ENCODE measurements around the gene DPY30. TPM values are rescaled to one million over a fixed set of nuclear protein-coding genes. Genes with fewer than 3 reads are reported as not detected.

The DPY30 gene
- total RNA-seq, 3 donors from 2014 or later (not counting 1 experiment from before 2014, with no cell fraction given), result 24.3 to 36.6 (median 25.7) TPM

GRCh38 chr2:32064713-32065112 is 25.1 kb upstream of the DPY30 start:
- H3K4me1 Mint-ChIP-seq, result peaks cover 33 to 36% of the 10 kb centered on the region in 2 donors
- peak overlapping the region; percentile 81 to 97 for H3K27ac Mint-ChIP-seq
- H3K36me3 ChIP-seq (ENCODE audit: control insufficient read depth, insufficient read depth, low read length), result no peaks in the 10 kb centered on the region
- no peaks in the 10 kb centered on the region for H3K27me3 Mint-ChIP-seq (ENCODE audit: low read depth in 2 of 2)
- H3K27me3 ChIP-seq (ENCODE audit: control insufficient read depth, insufficient read depth, low read length), result no peaks in the 10 kb centered on the region
- ATAC-seq (no peak), DNase-seq (no peak)
- peak overlapping the region; percentile 99 for H3K4me3 Mint-ChIP-seq
- no peak for TF ChIP-seq CTCF (IDR thresholded peaks at IDR 0.05)
- WGBS (ENCODE audit: insufficient coverage), result 93% methylated on average over 6 of the region's 8 CpGs
- H3K4me3 ChIP-seq (ENCODE audit: low read length), result peak overlapping the region; percentile 86
- intact Hi-C loops (cut with micrococcal nuclease), result loop anchor here (5.0 kb wide), 1 partner anchor 103 kb away; the partner anchor contains the start of gene SLC30A6
- peaks cover 12% of the 10 kb centered on the region for H3K4me1 ChIP-seq (ENCODE audit: control insufficient read depth, insufficient read depth, low read length)
- H3K9me3 ChIP-seq (ENCODE audit: control insufficient read depth, insufficient read depth, low read length), result no peaks in the 10 kb centered on the region
- no peak overlapping the region for H3K27ac ChIP-seq (ENCODE audit: low read length)
- no peaks in the 10 kb centered on the region for H3K9me3 Mint-ChIP-seq
- no peaks in the 10 kb centered on the region for H3K36me3 Mint-ChIP-seq

DNA sequence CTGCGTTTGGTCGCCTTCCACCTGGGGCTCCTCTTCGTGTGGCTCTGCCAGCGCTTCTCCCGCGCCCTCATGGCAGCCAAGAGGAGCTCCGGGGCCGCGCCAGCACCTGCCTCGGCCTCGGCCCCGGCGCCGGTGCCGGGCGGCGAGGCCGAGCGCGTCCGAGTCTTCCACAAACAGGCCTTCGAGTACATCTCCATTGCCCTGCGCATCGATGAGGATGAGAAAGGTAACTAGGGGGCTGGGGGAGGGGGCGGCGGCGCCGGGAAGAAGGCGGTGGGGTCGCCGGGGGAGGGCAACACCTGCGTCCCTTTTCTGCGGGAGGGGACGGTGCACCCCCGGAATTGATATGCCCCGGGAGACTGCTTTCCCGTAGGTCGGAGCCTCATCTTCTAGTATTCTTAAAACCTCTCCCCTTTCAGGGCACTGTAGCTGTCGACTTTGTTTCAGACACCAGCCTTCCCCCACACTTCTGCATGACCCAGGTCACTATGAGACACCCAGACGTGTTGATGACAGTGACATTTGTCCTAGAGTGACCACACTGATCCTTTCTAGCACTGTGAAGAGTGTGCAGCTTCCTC is 24.5 kb upstream of the DPY30 start:
- Histone ChIP-seq H3K9me3 (ENCODE audit: control insufficient read depth, insufficient read depth, low read length) (no peaks in the 10 kb centered on the region), H3K27me3 (ENCODE audit: control insufficient read depth, insufficient read depth, low read length) (no peaks in the 10 kb centered on the region), H3K27ac (ENCODE audit: low read length) (peak overlapping the region; percentile 74), H3K36me3 (ENCODE audit: control insufficient read depth, insufficient read depth, low read length) (no peaks in the 10 kb centered on the region), H3K4me3 (ENCODE audit: low read length) (peak overlapping the region; percentile 86), H3K4me1 (ENCODE audit: control insufficient read depth, insufficient read depth, low read length) (peaks cover 12% of the 10 kb centered on the region)
- Mint-ChIP-seq H3K4me1 (peaks cover 33 to 36% of the 10 kb centered on the region in 2 donors), H3K27me3 (ENCODE audit: low read depth in 2 of 2) (no peaks in the 10 kb centered on the region), H3K9me3 (no peaks in the 10 kb centered on the region), H3K4me3 (peak overlapping the region; percentile 99), H3K36me3 (no peaks in the 10 kb centered on the region), H3K27ac (peak overlapping the region; percentile 81 to 97)
- DNase-seq, result peak in 1 of 2 donors; percentile 46
- under 1% methylated on average over 40 of the region's 40 CpGs for WGBS (ENCODE audit: insufficient coverage)
- intact Hi-C loops (cut with micrococcal nuclease), result loop anchor here (5.0 kb wide), 1 partner anchor 103 kb away; the partner anchor contains the start of gene SLC30A6
- ATAC-seq, result no peak
- TF ChIP-seq CTCF (IDR thresholded peaks at IDR 0.05), result no peak

- H3K27me3 Mint-ChIP-seq (ENCODE audit: low read depth in 2 of 2), result no peaks in the 10 kb centered on the region
- peak within 1 kb of the TSS; percentile 86 for H3K4me3 ChIP-seq (ENCODE audit: low read length)
- H3K27me3 ChIP-seq (ENCODE audit: control insufficient read depth, insufficient read depth, low read length), result no peaks in the 10 kb centered on the region
- peaks cover 33 to 36% of the 10 kb centered on the region in 2 donors for H3K4me1 Mint-ChIP-seq
- peak; percentile 85 to 94 (median 86) for ATAC-seq
- peak; percentile 89 to 97 for DNase-seq
- peak within 1 kb of the TSS; percentile 92 to 97 for H3K27ac Mint-ChIP-seq
- H3K36me3 ChIP-seq (ENCODE audit: control insufficient read depth, insufficient read depth, low read length), result no peaks in the 10 kb centered on the region
- H3K4me1 ChIP-seq (ENCODE audit: control insufficient read depth, insufficient read depth, low read length), result peaks cover 12% of the 10 kb centered on the region
- under 1% methylated on average over 79 of the region's 79 CpGs for WGBS (ENCODE audit: insufficient coverage)
- intact Hi-C loops (cut with micrococcal nuclease), result loop anchor here (1.0 to 5.0 kb wide), 3 partner anchors 24 to 104 kb away; partner anchors contain the start of genes DPY30, MEMO1 and SLC30A6
- TF ChIP-seq CTCF (IDR thresholded peaks at IDR 0.05), result peak; percentile 48
- no peaks in the 10 kb centered on the region for H3K9me3 ChIP-seq (ENCODE audit: control insufficient read depth, insufficient read depth, low read length)
- peak within 1 kb of the TSS; percentile 99 for H3K4me3 Mint-ChIP-seq
- H3K36me3 Mint-ChIP-seq, result no peaks in the 10 kb centered on the region
- H3K27ac ChIP-seq (ENCODE audit: low read length), result peak within 1 kb of the TSS; percentile 74
- H3K9me3 Mint-ChIP-seq, result no peaks in the 10 kb centered on the region
These were observed 23.9 kb upstream of the DPY30 start, which contains the start of gene SPAST for GRCh38 chr2:32063310-32064020. SPAST (plus strand) TSS chr2:32063556; CDS start chr2:32063832, 276 bp downstream.

Data from natural killer cell (primary cell).